HG03457 (cell line): ENCODE data around the gene ATP5MC3.

Source experiments
- ATAC-seq: cut with Tn5 transposase; IDR thresholded peaks from one replicate; pipeline ENCODE4 v1.9.1; 2021; ENCODE audit warnings: moderate number of reproducible peaks; ENCODE audit not compliant: unreplicated experiment

The ATP5MC3 gene

DNA sequence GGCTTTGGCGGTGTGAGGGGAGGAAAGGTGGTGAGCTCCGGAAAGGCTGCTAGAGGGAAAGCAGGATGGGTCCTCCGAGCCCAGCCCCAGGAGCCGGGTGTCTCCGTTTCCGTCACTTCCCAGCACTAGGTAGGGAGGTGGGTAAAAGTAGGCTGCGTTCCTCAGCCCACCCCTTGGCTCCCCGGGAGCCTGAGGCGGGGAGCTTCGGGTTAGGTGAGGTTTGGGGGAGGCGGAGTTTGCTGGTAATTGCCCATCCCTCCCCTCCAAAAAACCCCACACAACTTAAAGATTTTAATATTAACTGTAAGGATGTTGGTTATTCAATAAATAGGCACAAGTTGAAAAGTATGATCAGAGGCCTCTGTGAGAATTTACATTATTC is 13.0 kb downstream of the ATP5MC3 start:
- peak; percentile 26 for ATAC-seq

- peak; percentile 92 for ATAC-seq
These were observed 13.5 kb downstream of the ATP5MC3 start, which contains the start of gene ATF2 for GRCh38 chr2:175167792-175168563. TSS of gene ATF2 (minus strand) at chr2:175168203. CDS start at chr2:175136443, 31,760 bp downstream.

DNA sequence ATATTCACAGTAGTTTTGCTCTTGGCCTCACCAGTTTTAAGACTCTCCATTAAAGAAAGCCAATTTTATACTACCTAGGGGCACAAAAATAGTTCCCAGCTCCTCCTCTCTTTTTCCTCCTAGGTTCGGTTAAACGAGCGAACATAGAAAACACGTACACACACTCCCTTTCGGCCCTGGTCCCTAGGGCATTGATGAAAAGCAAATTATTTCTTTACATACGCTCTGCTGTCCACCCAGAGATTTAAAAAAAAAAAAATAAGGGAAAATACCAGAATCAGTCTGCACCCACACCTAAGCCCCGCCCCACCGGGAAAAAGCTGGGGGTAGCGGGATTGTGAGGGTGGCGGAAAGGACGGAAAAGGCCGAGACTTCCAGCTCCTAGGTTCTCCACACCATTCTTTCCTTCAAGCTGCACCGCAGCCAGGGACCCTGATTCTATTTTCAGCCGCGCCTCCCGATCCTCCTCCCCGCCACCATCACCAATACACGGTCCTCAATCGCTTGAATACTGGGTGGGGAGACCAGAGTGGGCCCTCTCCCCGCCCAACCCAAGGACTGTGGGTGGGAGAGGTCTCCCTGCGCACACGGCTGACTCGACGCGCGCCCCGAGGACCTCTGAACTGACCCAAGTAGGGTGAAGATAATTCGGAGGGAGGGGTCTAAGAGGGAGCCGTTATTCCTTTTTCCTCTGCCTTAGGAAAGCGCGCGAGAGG is 14.3 kb downstream of the ATP5MC3 start:
- peak; percentile 1 for ATAC-seq

DNA sequence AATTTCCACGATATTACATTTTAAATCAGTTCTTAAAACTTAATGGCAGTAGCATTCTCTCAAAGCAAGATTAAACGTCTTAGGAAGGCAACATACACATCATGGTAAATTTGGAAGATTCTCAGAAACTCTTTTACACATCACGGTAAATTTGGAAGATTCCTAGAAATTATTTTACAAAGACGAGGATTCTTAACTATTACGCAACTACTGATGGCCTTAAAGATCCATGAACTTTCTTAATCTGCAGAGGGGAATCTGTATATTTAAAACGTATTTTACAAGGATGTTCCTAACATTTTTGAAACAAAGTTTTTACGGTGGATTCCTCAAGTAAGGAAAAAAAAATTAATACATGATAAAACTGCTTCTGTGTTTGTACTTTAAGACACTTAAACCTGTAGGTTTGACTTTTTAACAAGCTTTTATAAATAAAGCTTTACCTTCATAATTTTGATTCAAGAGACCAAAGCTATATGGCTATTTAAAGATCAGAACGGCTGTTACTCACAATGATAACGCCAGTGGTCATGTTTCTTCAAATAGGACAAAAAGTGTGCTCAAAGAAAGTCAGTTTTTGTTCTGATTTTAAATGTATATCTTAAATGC is 15.2 kb downstream of the ATP5MC3 start:
- no peak for ATAC-seq

DNA sequence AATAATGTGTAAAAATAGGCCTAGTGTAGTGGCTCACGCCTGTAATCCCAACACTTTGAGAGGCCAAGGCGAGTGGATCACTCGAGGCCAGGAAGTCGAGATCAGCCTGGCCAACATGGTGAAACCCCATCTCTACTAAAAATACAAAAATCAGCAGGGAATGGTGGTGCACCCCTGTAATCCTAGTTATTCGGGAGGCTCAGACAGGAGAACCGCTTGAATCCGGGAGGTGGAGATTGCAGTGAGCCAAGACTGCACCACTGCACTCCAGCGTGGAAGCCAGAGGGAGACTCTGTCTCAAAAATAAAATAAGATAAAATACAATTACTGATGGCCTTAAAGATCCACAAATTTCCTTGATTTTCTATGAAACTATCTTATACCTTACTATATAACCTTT is 17.3 kb downstream of the ATP5MC3 start:
- no peak for ATAC-seq

GRCh38 chr2:175158894-175159293 is 22.6 kb downstream of the ATP5MC3 start:
- ATAC-seq: no peak

- ATAC-seq: no peak
These were observed 25.0 kb downstream of the ATP5MC3 start for GRCh38 chr2:175156534-175156933.

DNA sequence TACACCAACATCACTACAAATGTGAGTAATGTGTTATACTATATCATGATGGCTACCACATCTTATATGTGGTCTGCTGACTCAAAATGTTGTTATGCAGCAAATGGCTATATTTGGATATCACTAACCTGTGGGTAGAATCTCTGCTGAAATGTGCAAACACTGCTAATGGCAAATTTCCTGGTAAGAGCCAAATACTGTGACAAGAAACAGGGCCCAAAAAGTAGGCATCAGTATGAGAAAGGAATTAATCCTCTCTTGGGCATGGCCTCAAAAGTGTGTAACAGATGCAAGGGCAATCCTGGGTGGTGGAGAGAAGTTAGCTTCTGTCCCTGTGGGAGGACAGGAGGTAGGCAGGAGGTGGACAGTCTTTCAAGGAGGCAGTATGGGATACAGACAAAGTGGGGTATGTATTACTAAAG is 26.8 kb downstream of the ATP5MC3 start:
- ATAC-seq: peak; percentile 71

GRCh38 chr2:175152242-175152641 is 29.3 kb downstream of the ATP5MC3 start:
- no peak for ATAC-seq

GRCh38 chr2:175151791-175152190 is 29.7 kb downstream of the ATP5MC3 start:
- no peak for ATAC-seq

- no peak for ATAC-seq
These were observed 34.3 kb downstream of the ATP5MC3 start for GRCh38 chr2:175147186-175147585.

- ATAC-seq: no peak
These were observed 37.8 kb downstream of the ATP5MC3 start for GRCh38 chr2:175143678-175144077.

DNA sequence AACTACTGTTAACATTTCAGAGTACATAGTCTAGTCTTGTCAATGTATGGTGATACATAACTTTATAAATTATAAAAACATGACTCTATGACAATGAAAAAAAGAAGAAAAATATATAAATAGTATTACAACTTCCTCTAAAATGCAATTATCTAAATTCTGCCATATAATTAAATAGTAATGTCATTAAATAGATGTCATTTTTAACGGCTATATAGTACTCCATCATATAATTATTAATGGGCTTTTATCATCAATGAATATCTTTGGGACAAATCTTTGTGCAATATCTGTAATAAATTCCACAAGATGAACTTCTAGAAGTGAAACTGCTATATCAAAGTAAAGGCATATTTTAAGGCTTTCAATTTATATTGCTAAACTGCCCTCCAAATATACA is 38.3 kb downstream of the ATP5MC3 start:
- no peak for ATAC-seq

- ATAC-seq: no peak
These were observed 41.2 kb downstream of the ATP5MC3 start for GRCh38 chr2:175140332-175140731.

- no peak for ATAC-seq
These were observed 43.7 kb downstream of the ATP5MC3 start for GRCh38 chr2:175137793-175138192.

GRCh38 chr2:175136334-175137215 is 44.9 kb downstream of the ATP5MC3 start:
- ATAC-seq: no peak

DNA sequence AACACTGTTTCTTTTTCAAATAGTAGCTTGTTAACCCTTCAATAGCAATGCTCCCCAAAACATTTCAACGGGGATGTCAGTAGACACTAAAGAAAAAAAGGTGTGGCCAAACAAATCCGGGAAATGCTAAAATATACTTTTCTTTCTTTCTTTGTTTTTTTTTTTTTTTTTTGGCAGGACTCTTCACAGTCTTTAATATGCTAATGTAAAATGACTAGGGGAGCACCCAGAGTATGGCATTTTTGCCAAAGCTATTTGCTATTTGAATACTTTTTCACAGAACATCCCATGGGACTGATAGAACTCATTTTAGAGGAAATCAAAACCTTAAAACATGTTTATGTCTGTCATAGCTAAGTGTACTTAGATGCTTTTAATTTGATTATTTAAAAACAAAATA is 45.6 kb downstream of the ATP5MC3 start:
- ATAC-seq: no peak

- no peak for ATAC-seq
These were observed 46.3 kb downstream of the ATP5MC3 start for GRCh38 chr2:175135177-175135576.

DNA sequence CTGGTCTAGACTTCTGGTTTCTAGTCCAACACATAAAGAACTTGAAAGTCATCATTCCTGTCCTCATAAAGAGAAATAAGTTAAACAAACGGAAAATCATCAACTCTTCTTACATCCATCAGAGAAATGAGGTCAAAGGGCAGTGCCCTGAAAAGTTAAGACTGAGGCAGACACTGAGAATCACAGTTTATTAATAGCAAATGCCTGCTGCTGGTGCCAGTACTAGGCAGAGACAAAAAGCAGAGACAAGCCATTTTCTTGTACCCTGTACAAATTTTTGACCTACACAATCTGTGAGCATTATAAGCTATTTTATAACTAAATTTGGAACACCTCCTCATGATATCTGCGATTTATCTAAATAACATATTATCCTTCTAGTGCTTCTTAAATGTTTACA is 50.3 kb downstream of the ATP5MC3 start:
- ATAC-seq: no peak

DNA sequence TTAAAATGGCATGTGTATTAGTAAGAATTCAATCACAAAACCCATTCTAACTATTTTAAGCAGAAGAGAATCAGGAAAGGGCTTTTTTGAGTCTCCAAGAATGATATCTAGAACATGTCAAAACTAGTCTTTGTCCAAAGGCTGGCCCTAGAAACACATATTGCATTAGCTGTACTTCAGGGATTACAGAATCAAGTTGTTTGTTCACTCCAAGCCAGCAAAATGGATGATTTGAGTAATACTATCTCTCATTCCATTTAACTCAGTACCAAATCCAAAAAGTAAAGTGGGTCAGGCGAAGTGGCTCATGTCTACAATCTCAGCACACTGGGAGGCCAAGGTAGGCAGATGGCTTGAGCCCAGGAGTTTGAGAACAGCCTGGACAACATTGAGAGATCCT is 54.8 kb downstream of the ATP5MC3 start:
- no peak for ATAC-seq
